CD8-positive, alpha-beta memory T cell (primary cell): ENCODE data around the gene TFR2. TPM values are rescaled to one million over a fixed set of nuclear protein-coding genes. Genes with fewer than 3 reads are reported as not detected.

ENCODE experiments used
- CTCF ChIA-PET: fragments of 350-600 bp; sonication (Branson Sonifier 250); formaldehyde crosslinking; loops from one replicate; lab custom pipeline; 2021; ENCODE audit warnings: antibody characterized with exemption; lab: Charles Lee
- POLR2A ChIA-PET: fragments of 350-600 bp; sonication (Branson Sonifier 250); formaldehyde crosslinking; loops from one replicate; lab custom pipeline; 2021; ENCODE audit warnings: antibody characterized with exemption; lab: Charles Lee
- DNase-seq, 5 donors: peaks; one replicate each; pipeline versions ENCODE4 v3.0.0 to v3.0.0-alpha.2; 2020 to 2022; ENCODE audit warnings: mixed read lengths in 1 of 5
- H3K27ac ChIP-seq: one replicate; pipeline ENCODE4 v1.7.0; 2013; ENCODE audit warnings: low read depth, mild to moderate bottlenecking, low read length, moderate library complexity
- H3K27me3 ChIP-seq: 2 replicates; pipeline ENCODE4 v1.7.0; 2013; ENCODE audit warnings: low read length, mild to moderate bottlenecking; ENCODE audit not compliant: insufficient read depth, poor library complexity, severe bottlenecking
- H3K36me3 ChIP-seq: 2 replicates; pipeline ENCODE4 v1.7.0; 2013; ENCODE audit warnings: mild to moderate bottlenecking, low read length, moderate library complexity; ENCODE audit not compliant: insufficient read depth
- H3K4me1 ChIP-seq: 2 replicates; pipeline ENCODE4 v1.7.0; 2013; ENCODE audit warnings: mild to moderate bottlenecking, low read length, moderate library complexity; ENCODE audit not compliant: insufficient read depth
- H3K4me3 ChIP-seq: 2 replicates; pipeline ENCODE4 v1.7.0; 2013; ENCODE audit warnings: mild to moderate bottlenecking, low read length
- H3K9me3 ChIP-seq: 2 replicates; pipeline ENCODE4 v1.7.0; 2013; ENCODE audit warnings: mild to moderate bottlenecking, low read length
- H3K27ac Mint-ChIP-seq, 8 donors: one replicate each; pipeline ENCODE4 v1.8.0; 2020 to 2021; ENCODE audit warnings: mixed read lengths in 8 of 8, mild to moderate bottlenecking in 6 of 8, inconsistent platforms in 3 of 8, moderate library complexity in 3 of 8
- H3K27me3 Mint-ChIP-seq, 2 donors: one replicate each; pipeline ENCODE4 v1.8.0; 2020 to 2021; ENCODE audit warnings: mixed read lengths in 2 of 2, mild to moderate bottlenecking in 1 of 2, moderate library complexity in 1 of 2
- H3K36me3 Mint-ChIP-seq, 3 donors: one replicate each; pipeline ENCODE4 v1.8.0; 2020 to 2021; ENCODE audit warnings: mixed read lengths in 3 of 3, inconsistent platforms in 1 of 3, mild to moderate bottlenecking in 1 of 3
- H3K4me1 Mint-ChIP-seq, 3 donors: one replicate each; pipeline ENCODE4 v1.8.0; 2020 to 2021; ENCODE audit warnings: mixed read lengths in 3 of 3, inconsistent platforms in 1 of 3, mild to moderate bottlenecking in 1 of 3
- H3K4me3 Mint-ChIP-seq, 7 donors: one replicate each; pipeline ENCODE4 v1.8.0; 2020 to 2021; ENCODE audit warnings: mixed read lengths in 7 of 7, mild to moderate bottlenecking in 6 of 7, moderate library complexity in 4 of 7, inconsistent platforms in 2 of 7
- H3K9me3 Mint-ChIP-seq, 5 donors: one replicate each; pipeline ENCODE4 v1.8.0; 2020 to 2022; ENCODE audit warnings: mixed read lengths in 5 of 5, mild to moderate bottlenecking in 3 of 5, moderate library complexity in 2 of 5, inconsistent platforms in 1 of 5
- polyA plus RNA-seq: library from polyadenylated mRNA; unstranded; fragments of 300-500 nt; fragmentation: Illumina TruSeq; gene quantifications from one replicate; pipeline ENCODE4 v1.2.3, GENCODE V29; 2021
- total RNA-seq, 2 experiments: library from RNA; stranded (reverse); gene quantifications; one replicate each; pipeline ENCODE4 v1.2.3, GENCODE V29; 2021

TFR2 gene
- total and polyA plus RNA-seq, 3 experiments from 2014 or later, result 2.7 to 17.7 (median 14.6) TPM

- H3K27me3 Mint-ChIP-seq, result no peaks in the 10 kb centered on the region
- no peaks in the 10 kb centered on the region for H3K9me3 Mint-ChIP-seq
- peaks cover 18% of the 10 kb centered on the region for H3K4me1 ChIP-seq
- H3K36me3 ChIP-seq, result peaks cover 24% of the 10 kb centered on the region
- no peak overlapping the region for H3K27ac ChIP-seq
- no peak overlapping the region for H3K4me3 ChIP-seq
- H3K9me3 ChIP-seq, result no peaks in the 10 kb centered on the region
- no peak for DNase-seq
- POLR2A ChIA-PET, result interaction anchor here (0.6 to 1.2 kb wide), 3 partner anchors 7 to 77 kb away, joined by 3 to 4 read pairs (median 4); no protein-coding TSS in a partner anchor
- H3K27me3 ChIP-seq, result no peaks in the 10 kb centered on the region
- peak overlapping the region in 1 of 8 donors; percentile 26 for H3K27ac Mint-ChIP-seq
- H3K4me1 Mint-ChIP-seq, result peaks cover 25 to 42% (median 29%) of the 10 kb centered on the region in 3 donors
- H3K4me3 Mint-ChIP-seq, result no peak overlapping the region
- peaks cover 0 to 80% (median 2%) of the 10 kb centered on the region in 3 donors for H3K36me3 Mint-ChIP-seq
- CTCF ChIA-PET, result interaction anchor here (8.8 kb wide), 1 partner anchor 11 kb away, joined by 91 read pairs; the partner anchor contains the start of gene GIGYF1
Observed at GRCh38 chr7:100681491-100682227, 40.3 kb upstream of the TFR2 start.

- Mint-ChIP-seq H3K36me3 (peaks cover 0 to 77% (median 2%) of the 10 kb centered on the region in 3 donors), H3K4me3 (peak overlapping the region in 2 of 7 donors; percentile 6 to 70), H3K4me1 (peaks cover 29 to 46% (median 33%) of the 10 kb centered on the region in 3 donors), H3K9me3 (no peaks in the 10 kb centered on the region), H3K27me3 (peaks cover 0 to 2% of the 10 kb centered on the region in 2 donors), H3K27ac (peak overlapping the region in 7 of 8 donors; percentile 8 to 66 (median 45))
- ChIA-PET POLR2A (interaction anchor here (0.6 to 2.0 kb wide), 4 partner anchors 14 to 95 kb away, joined by 3 to 9 read pairs (median 5); partner anchors contain the start of genes FBXO24, LRCH4 and POP7), CTCF (interaction anchor here (0.9 to 8.8 kb wide), 4 partner anchors 12 to 25 kb away, joined by 3 to 91 read pairs (median 4); partner anchors contain the start of genes GIGYF1 and POP7)
- no peak overlapping the region for H3K4me3 ChIP-seq
- peaks cover 24% of the 10 kb centered on the region for H3K4me1 ChIP-seq
- no peaks in the 10 kb centered on the region for H3K27me3 ChIP-seq
- no peaks in the 10 kb centered on the region for H3K9me3 ChIP-seq
- peaks cover 28% of the 10 kb centered on the region for H3K36me3 ChIP-seq
- no peak overlapping the region for H3K27ac ChIP-seq
- no peak for DNase-seq
Observed at GRCh38 chr7:100680576-100681271, 39.4 kb upstream of the TFR2 start.

GRCh38 chr7:100679927-100680575 is 38.7 kb upstream of the TFR2 start:
- Mint-ChIP-seq H3K36me3 (peaks cover 0 to 73% (median 0%) of the 10 kb centered on the region in 3 donors), H3K27me3 (peaks cover 0 to 2% of the 10 kb centered on the region in 2 donors), H3K4me3 (peak overlapping the region in 1 of 7 donors; percentile 70), H3K4me1 (peaks cover 29 to 46% (median 33%) of the 10 kb centered on the region in 3 donors), H3K9me3 (no peaks in the 10 kb centered on the region), H3K27ac (peak overlapping the region; percentile 8 to 94 (median 51))
- H3K4me1 ChIP-seq, result peaks cover 24% of the 10 kb centered on the region
- no peak overlapping the region for H3K27ac ChIP-seq
- no peaks in the 10 kb centered on the region for H3K27me3 ChIP-seq
- POLR2A ChIA-PET, result interaction anchor here (0.6 to 2.0 kb wide), 6 partner anchors 9 to 682 kb away, joined by 3 to 12 read pairs (median 9); partner anchors contain the start of genes FBXO24 and LRCH4
- no peak for DNase-seq
- H3K9me3 ChIP-seq, result no peaks in the 10 kb centered on the region
- no peak overlapping the region for H3K4me3 ChIP-seq
- peaks cover 28% of the 10 kb centered on the region for H3K36me3 ChIP-seq
- CTCF ChIA-PET, result interaction anchor here (0.7 to 8.8 kb wide), 6 partner anchors 12 to 116 kb away, joined by 3 to 91 read pairs (median 4); partner anchors contain the start of genes GIGYF1 and POP7

- Histone ChIP-seq H3K4me1 (peaks cover 24% of the 10 kb centered on the region), H3K9me3 (no peaks in the 10 kb centered on the region), H3K36me3 (peaks cover 28% of the 10 kb centered on the region), H3K27me3 (no peaks in the 10 kb centered on the region), H3K27ac (no peak overlapping the region), H3K4me3 (no peak overlapping the region)
- H3K9me3 Mint-ChIP-seq, result peaks cover 0 to 1% (median 0%) of the 10 kb centered on the region in 5 donors
- H3K27ac Mint-ChIP-seq, result peak overlapping the region in 6 of 8 donors; percentile 12 to 94 (median 68)
- no peak for DNase-seq
- ChIA-PET POLR2A (interaction anchor here (0.6 to 2.0 kb wide), 5 partner anchors 10 to 681 kb away, joined by 3 to 12 read pairs (median 9); partner anchors contain the start of genes FBXO24 and LRCH4), CTCF (interaction anchor here (0.7 to 8.8 kb wide), 4 partner anchors 13 to 115 kb away, joined by 3 to 91 read pairs (median 12); partner anchors contain the start of genes GIGYF1 and POP7)
- H3K36me3 Mint-ChIP-seq, result peaks cover 0 to 70% (median 0%) of the 10 kb centered on the region in 3 donors
- peaks cover 29 to 46% (median 33%) of the 10 kb centered on the region in 3 donors for H3K4me1 Mint-ChIP-seq
- peaks cover 0 to 2% of the 10 kb centered on the region in 2 donors for H3K27me3 Mint-ChIP-seq
- no peak overlapping the region for H3K4me3 Mint-ChIP-seq
Observed at GRCh38 chr7:100679129-100679926, 38.0 kb upstream of the TFR2 start.

GRCh38 chr7:100678291-100678984 is 37.1 kb upstream of the TFR2 start:
- H3K36me3 ChIP-seq, result peaks cover 28% of the 10 kb centered on the region

More at GRCh38 chr7:100678291-100678984, 37.1 kb upstream of the TFR2 start:
- ChIA-PET CTCF (interaction anchor here (3.5 to 8.8 kb wide), 2 partner anchors 14 to 27 kb away, joined by 18 to 91 read pairs; partner anchors contain the start of genes GIGYF1 and POP7), POLR2A (interaction anchor here (1.0 to 1.7 kb wide), 2 partner anchors 14 to 76 kb away, joined by 4 to 5 read pairs; partner anchors contain the start of gene PCOLCE)
- Mint-ChIP-seq H3K4me3 (peak overlapping the region in 3 of 7 donors; percentile 34 to 83 (median 45)), H3K27ac (peak overlapping the region in 5 of 8 donors; percentile 29 to 82 (median 60)), H3K36me3 (peaks cover 0 to 67% (median 0%) of the 10 kb centered on the region in 3 donors), H3K9me3 (peaks cover 0 to 1% (median 0%) of the 10 kb centered on the region in 5 donors), H3K4me1 (peaks cover 29 to 46% (median 33%) of the 10 kb centered on the region in 3 donors), H3K27me3 (peaks cover 0 to 6% of the 10 kb centered on the region in 2 donors)
- Histone ChIP-seq H3K27ac (no peak overlapping the region), H3K4me1 (peaks cover 24% of the 10 kb centered on the region), H3K27me3 (no peaks in the 10 kb centered on the region), H3K9me3 (no peaks in the 10 kb centered on the region), H3K4me3 (no peak overlapping the region)
- DNase-seq, result no peak
